Adrenal gland (tissue), 5 donors: ENCODE measurements around the gene TRPV3.

ENCODE experiments used
- CTCF ChIP-seq, 6 experiments: fragments of 450-650 bp in 4 of 6; fragments of 200-600 bp in 2 of 6; sonication (generic) in 1 of 6; IDR thresholded peaks; 1 replicate in 5 of 6; 2 replicates in 1 of 6; pipeline versions ENCODE4 v1.5.1 to v1.8.0; 2016 to 2021; ENCODE audit warnings: antibody characterized with exemption in 6 of 6, mild to moderate bottlenecking in 2 of 6, moderate library complexity in 1 of 6
- POLR2A ChIP-seq, 2 donors: fragments of 450-650 bp; IDR thresholded peaks; one replicate each; pipeline ENCODE4 v1.6.1; 2017; ENCODE audit warnings: antibody characterized with exemption in 2 of 2, mild to moderate bottlenecking in 2 of 2, moderate library complexity in 1 of 2
- donor health status: DM: no; HTN: no; CAD: no.

- no peak for TF ChIP-seq CTCF (IDR thresholded peaks at IDR 0.05)
- no peak for TF ChIP-seq POLR2A (IDR thresholded peaks at IDR 0.05)
Observed at GRCh38 chr17:3544365-3544764, 13.2 kb downstream of the TRPV3 start.
